ENCODE results near the gene OTX2. TPM values are rescaled to one million over a fixed set of nuclear protein-coding genes. Genes with fewer than 3 reads are reported as not detected.

The OTX2 gene
- total RNA-seq, 1 donor from 2014 or later, result not detected

- Mint-ChIP-seq H3K27me3 (ENCODE audit: insufficient read depth) (peaks cover 80% of the 10 kb centered on the region), H3K4me1 (ENCODE audit: low read depth) (peaks cover 17% of the 10 kb centered on the region), H3K9me3 (peaks cover 8% of the 10 kb centered on the region), H3K27ac (peak overlapping the region; percentile 85), H3K36me3 (ENCODE audit: low read depth) (peaks cover 8% of the 10 kb centered on the region), H3K4me3 (peak overlapping the region; percentile 10)
- intact Hi-C loops (cut with micrococcal nuclease), result loop anchor here (5.0 kb wide), 1 partner anchor 258 kb away; no protein-coding TSS in a partner anchor
- DNase-seq (ENCODE audit: low spot score), result no peak
These were observed 771 bp downstream of the OTX2 start for GRCh38 chr14:56809270-56810146.

DNA sequence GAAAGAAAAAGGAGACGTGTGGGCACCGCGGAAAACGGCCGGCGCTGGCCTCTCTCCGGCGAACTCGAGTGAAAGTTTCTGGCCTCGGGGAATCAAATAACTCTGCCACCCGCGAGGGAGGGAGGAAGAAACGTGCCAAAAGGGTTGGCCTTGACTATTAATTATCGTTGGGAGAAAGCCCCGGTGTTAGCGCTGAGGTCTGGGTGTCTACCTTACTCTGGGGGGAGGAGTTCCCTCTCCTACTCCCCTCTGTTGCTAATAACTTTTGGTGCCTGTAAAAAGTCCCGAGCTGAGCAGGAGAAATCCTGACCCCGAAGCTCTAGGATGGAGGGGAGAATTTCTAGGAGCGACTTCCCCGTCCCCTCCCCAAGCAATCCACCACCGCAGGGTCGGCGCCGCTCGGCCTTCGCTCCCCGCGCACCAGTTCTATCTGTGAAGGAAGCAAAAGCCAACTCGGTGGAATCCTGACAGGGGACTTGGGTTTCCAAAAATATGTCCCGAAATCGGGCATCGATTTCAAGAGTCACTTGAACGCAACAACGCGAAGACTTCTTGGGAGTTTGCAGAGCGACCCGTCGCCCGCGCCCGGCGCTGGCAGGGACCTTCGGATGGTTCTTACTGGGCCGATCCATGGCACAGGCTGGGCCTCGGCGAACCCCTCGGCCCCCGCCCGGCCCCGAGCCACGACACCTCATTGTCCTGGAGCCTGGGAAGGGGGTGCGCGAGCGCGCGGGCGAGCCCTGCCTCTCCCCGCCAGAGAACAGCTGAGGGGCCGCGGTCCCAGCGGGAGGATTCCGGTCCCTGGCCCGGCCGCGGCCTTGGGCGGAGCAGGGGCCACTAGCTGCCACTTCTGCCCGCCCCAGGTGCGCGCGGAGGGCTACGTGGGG lies 1.7 kb downstream of the OTX2 start:
- no peak overlapping the region for H3K4me3 Mint-ChIP-seq
- peaks cover 83% of the 10 kb centered on the region for H3K27me3 Mint-ChIP-seq (ENCODE audit: insufficient read depth)
- H3K9me3 Mint-ChIP-seq, result peaks cover 8% of the 10 kb centered on the region
- no peak for DNase-seq (ENCODE audit: low spot score)
- peaks cover 8% of the 10 kb centered on the region for H3K36me3 Mint-ChIP-seq (ENCODE audit: low read depth)
- intact Hi-C loops (cut with micrococcal nuclease), result no loop called here
- H3K27ac Mint-ChIP-seq, result peak overlapping the region; percentile 71
- peaks cover 17% of the 10 kb centered on the region for H3K4me1 Mint-ChIP-seq (ENCODE audit: low read depth)

GRCh38 chr14:56808110-56808382 lies 2.2 kb downstream of the OTX2 start:
- peaks cover 8% of the 10 kb centered on the region for H3K36me3 Mint-ChIP-seq (ENCODE audit: low read depth)
- H3K4me3 Mint-ChIP-seq, result no peak overlapping the region
- H3K27me3 Mint-ChIP-seq (ENCODE audit: insufficient read depth), result peaks cover 83% of the 10 kb centered on the region
- peaks cover 17% of the 10 kb centered on the region for H3K4me1 Mint-ChIP-seq (ENCODE audit: low read depth)
- no peak for DNase-seq (ENCODE audit: low spot score)
- intact Hi-C loops (cut with micrococcal nuclease), result no loop called here
- H3K27ac Mint-ChIP-seq, result peak overlapping the region; percentile 71
- peaks cover 8% of the 10 kb centered on the region for H3K9me3 Mint-ChIP-seq

DNA sequence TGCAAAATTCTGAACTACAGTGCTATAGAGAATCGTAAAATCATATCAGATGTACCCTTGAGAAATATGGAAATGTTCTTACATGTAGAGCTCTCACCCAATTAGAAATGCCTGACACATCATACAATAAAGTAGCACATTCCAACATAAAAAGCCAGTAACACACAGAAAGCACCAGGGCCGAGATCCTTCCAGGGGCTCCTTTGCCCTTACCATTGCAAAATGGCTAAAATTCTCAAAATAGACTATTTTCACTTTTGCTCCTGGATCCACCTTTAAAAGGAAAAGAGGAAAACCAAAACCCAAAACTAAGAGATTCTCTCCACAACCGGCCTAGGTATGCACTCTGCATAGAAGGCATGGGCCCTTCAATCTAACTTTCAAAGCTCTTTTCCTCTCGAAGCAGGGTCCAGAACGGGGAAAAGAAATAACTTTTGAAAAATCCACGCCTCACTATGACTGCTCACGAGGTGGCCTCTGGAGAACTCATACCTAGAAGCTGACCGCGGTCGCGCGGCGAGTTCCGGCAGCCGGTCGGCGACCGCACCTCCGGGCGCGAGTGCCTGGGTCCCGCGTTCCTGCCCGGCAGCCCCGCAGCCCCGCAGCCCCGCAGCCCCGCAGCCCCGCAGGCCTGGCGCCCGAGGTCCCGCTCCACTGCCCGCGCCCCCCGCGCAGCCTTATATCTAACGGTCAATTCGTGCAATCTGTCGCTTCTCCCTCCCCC lies 2.7 kb downstream of the OTX2 start:
- Mint-ChIP-seq H3K27me3 (ENCODE audit: insufficient read depth) (peaks cover 81% of the 10 kb centered on the region), H3K4me3 (no peak overlapping the region), H3K9me3 (peaks cover 8% of the 10 kb centered on the region), H3K36me3 (ENCODE audit: low read depth) (peaks cover 8% of the 10 kb centered on the region), H3K27ac (peak overlapping the region; percentile 6), H3K4me1 (ENCODE audit: low read depth) (peaks cover 17% of the 10 kb centered on the region)
- intact Hi-C loops (cut with micrococcal nuclease), result no loop called here
- no peak for DNase-seq (ENCODE audit: low spot score)

- Mint-ChIP-seq H3K27ac (no peak overlapping the region), H3K4me3 (no peak overlapping the region), H3K36me3 (ENCODE audit: low read depth) (peaks cover 8% of the 10 kb centered on the region), H3K4me1 (ENCODE audit: low read depth) (peaks cover 17% of the 10 kb centered on the region), H3K9me3 (peaks cover 8% of the 10 kb centered on the region), H3K27me3 (ENCODE audit: insufficient read depth) (peaks cover 84% of the 10 kb centered on the region)
- no peak for DNase-seq (ENCODE audit: low spot score)
- intact Hi-C loops (cut with micrococcal nuclease), result no loop called here
These were observed 3.5 kb downstream of the OTX2 start for GRCh38 chr14:56806760-56807159.

DNA sequence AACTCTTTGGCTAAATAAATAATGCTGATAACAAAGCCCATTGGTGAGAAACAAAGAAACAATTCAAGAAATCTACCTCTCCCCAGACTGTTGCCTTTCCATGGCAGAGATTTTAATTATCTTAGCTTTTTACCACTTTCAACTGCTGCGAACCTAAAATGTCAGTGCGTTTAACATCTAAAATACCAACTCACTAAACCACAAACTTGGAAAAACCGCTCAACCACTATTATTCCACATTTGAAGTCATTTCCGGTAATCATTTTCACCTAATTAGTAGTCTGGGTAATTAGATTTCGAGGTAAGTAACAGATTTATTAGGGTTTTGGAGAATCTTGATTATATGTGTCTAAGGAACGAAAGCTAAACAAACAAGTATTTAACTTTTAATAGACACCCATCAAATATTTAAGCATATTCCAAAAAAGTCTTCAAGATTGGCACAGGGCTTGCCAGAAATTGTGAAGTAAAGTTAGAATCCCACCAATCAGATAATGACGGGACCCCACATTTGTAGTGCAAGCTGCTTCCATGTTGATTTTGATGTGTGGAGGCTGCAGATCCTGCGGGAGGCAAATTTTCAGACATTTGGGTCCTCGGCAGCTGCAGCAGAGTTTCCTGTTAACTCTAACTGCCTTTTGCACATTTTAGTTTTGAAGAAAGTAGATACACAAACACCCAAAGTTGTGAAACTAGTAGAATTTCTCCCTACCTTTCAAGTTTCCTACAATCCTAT lies 4.1 kb downstream of the OTX2 start:
- intact Hi-C loops (cut with micrococcal nuclease), result no loop called here
- peaks cover 8% of the 10 kb centered on the region for H3K36me3 Mint-ChIP-seq (ENCODE audit: low read depth)
- no peak overlapping the region for H3K4me3 Mint-ChIP-seq
- peaks cover 85% of the 10 kb centered on the region for H3K27me3 Mint-ChIP-seq (ENCODE audit: insufficient read depth)
- H3K27ac Mint-ChIP-seq, result no peak overlapping the region
- no peak for DNase-seq (ENCODE audit: low spot score)
- peaks cover 8% of the 10 kb centered on the region for H3K9me3 Mint-ChIP-seq
- peaks cover 17% of the 10 kb centered on the region for H3K4me1 Mint-ChIP-seq (ENCODE audit: low read depth)

DNA sequence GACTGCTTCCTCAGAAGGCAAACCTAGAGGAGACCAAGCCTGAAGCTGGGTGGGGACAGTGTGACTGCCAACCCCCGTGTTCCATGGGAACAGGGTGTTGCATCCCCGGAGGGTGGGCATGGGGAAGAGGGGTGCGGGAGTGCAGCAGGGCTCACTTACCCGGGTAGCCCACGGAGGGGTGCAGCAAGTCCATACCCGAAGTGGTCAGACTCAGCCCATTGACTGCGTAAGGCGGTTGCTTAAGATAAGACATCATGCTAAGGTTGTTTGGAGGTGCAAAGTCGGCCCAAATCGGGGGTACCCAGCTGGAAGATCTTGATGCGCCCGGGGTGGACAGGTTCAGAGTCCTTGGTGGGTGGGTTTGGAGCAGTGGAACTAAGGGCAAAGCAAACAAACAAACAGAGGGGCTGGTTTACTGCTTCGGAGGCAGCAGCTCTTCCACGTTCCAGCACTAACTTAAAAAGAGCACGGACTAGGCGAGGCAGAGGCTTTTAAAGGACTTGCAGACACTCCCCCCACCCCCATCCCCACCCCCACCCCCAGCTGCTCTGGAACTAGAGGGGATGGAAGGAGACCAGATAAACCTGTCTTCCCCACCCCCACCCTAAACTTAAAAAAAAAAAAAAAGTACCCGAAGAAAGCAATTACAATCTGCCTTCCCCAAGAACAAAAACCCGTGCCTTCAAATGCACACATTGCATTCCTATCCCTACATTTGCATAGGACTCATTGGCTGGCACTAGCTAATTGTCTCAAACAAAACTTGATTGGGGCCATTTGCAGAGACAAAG lies 4.9 kb downstream of the OTX2 start:
- intact Hi-C loops (cut with micrococcal nuclease), result no loop called here

GRCh38 chr14:56803816-56804535 lies 6.3 kb downstream of the OTX2 start:
- H3K4me1 Mint-ChIP-seq (ENCODE audit: low read depth), result no peaks in the 10 kb centered on the region
- H3K36me3 Mint-ChIP-seq (ENCODE audit: low read depth), result no peaks in the 10 kb centered on the region
- H3K27ac Mint-ChIP-seq, result no peak overlapping the region
- no peak for DNase-seq (ENCODE audit: low spot score)
- no peaks in the 10 kb centered on the region for H3K9me3 Mint-ChIP-seq
- intact Hi-C loops (cut with micrococcal nuclease), result no loop called here
- peaks cover 86% of the 10 kb centered on the region for H3K27me3 Mint-ChIP-seq (ENCODE audit: insufficient read depth)
- no peak overlapping the region for H3K4me3 Mint-ChIP-seq

More for the DNA sequence above, 4.9 kb downstream of the OTX2 start:
- Mint-ChIP-seq H3K9me3 (peaks cover 8% of the 10 kb centered on the region), H3K27me3 (ENCODE audit: insufficient read depth) (peaks cover 84% of the 10 kb centered on the region), H3K4me3 (no peak overlapping the region), H3K36me3 (ENCODE audit: low read depth) (peaks cover 6% of the 10 kb centered on the region), H3K4me1 (ENCODE audit: low read depth) (peaks cover 9% of the 10 kb centered on the region), H3K27ac (no peak overlapping the region)
- DNase-seq (ENCODE audit: low spot score), result no peak

DNA sequence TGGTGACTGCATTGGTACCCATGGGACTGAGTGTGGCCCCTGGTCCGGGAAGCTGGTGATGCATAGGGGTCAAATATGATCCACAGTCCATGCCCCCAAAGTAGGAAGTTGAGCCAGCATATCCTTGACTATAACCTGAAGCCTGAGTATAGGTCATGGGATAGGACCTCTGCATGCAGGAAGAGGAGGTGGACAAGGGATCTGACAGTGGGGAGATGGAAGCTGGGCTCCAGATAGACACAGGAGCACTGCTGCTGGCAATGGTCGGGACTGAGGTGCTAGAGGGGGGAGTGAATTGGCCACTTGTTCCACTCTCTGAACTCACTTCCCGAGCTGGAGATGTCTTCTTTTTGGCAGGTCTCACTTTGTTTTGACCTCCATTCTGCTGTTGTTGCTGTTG lies 8.4 kb downstream of the OTX2 start:
- H3K9me3 Mint-ChIP-seq, result no peaks in the 10 kb centered on the region
- no peak overlapping the region for H3K27ac Mint-ChIP-seq
- DNase-seq (ENCODE audit: low spot score), result no peak
- H3K27me3 Mint-ChIP-seq (ENCODE audit: insufficient read depth), result peaks cover 81% of the 10 kb centered on the region
- H3K36me3 Mint-ChIP-seq (ENCODE audit: low read depth), result no peaks in the 10 kb centered on the region
- H3K4me1 Mint-ChIP-seq (ENCODE audit: low read depth), result peaks cover 6% of the 10 kb centered on the region
- intact Hi-C loops (cut with micrococcal nuclease), result no loop called here
- no peak overlapping the region for H3K4me3 Mint-ChIP-seq

DNA sequence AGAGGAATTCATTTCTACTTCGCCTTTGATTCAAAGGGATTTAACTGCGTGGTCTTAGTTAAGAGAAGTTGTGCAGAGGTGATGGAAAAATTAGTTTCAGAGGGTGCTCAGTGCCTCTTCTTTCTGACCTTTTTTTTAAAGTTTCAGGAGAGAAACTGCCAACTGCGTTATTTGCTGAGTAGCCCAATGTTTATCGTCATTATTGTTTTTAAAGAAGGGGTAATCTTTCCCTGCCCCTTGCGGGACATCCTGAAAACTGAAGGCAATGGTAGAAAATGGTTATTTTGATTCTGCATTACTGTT lies 11.0 kb downstream of the OTX2 start:
- DNase-seq (ENCODE audit: low spot score), result no peak
- H3K4me1 Mint-ChIP-seq (ENCODE audit: low read depth), result peaks cover 8% of the 10 kb centered on the region
- no peak overlapping the region for H3K4me3 Mint-ChIP-seq
- H3K9me3 Mint-ChIP-seq, result no peaks in the 10 kb centered on the region
- H3K36me3 Mint-ChIP-seq (ENCODE audit: low read depth), result no peaks in the 10 kb centered on the region
- intact Hi-C loops (cut with micrococcal nuclease), result no loop called here
- peaks cover 76% of the 10 kb centered on the region for H3K27me3 Mint-ChIP-seq (ENCODE audit: insufficient read depth)
- H3K27ac Mint-ChIP-seq, result no peak overlapping the region

DNA sequence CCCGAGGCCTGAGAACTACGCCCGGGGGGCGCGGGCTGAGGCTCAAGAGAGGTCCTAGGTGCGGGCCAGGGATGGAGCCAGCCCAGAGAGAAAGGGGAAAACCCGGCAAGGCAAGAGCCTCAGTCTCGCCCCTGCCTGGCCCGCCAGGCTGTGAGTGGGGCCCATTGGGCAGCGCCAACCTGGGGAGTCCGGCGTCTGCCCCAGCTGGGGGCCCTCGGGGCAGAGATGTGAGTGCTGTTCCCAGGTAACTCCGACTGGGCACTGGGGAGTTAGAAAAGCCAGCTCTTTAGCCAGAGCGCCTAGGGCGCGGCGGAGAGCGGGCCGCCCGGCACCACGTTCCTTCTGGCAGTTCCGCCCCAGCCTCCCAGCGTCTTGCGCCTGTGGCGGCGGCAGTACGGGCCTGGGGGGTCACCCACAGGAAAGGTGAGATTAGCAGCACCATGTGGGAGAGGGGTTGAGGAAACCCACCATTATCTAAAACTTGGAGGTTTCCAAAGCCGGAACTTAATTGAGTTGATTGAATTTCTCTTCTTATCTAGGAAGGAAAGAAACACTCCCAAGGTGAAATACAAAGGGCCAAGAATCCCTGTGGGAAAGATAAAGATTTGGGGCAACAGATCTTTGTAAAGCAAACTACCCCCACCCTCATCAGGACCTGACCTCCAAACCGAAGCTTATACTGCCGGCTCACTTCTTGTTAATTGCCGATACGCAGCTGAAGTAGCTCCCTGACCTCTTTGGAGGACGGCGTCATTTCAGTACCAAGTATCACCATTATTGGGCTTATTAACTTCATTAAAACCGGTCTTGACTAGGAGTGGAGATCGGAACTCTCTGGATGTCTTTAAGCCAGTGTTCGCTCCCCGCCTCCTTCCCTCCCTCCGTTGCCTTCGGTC lies 11.6 kb downstream of the OTX2 start:
- H3K36me3 Mint-ChIP-seq (ENCODE audit: low read depth), result no peaks in the 10 kb centered on the region
- H3K4me3 Mint-ChIP-seq, result no peak overlapping the region
- no peaks in the 10 kb centered on the region for H3K9me3 Mint-ChIP-seq
- DNase-seq (ENCODE audit: low spot score), result no peak
- intact Hi-C loops (cut with micrococcal nuclease), result no loop called here
- peaks cover 74% of the 10 kb centered on the region for H3K27me3 Mint-ChIP-seq (ENCODE audit: insufficient read depth)
- H3K27ac Mint-ChIP-seq, result no peak overlapping the region
- peaks cover 8% of the 10 kb centered on the region for H3K4me1 Mint-ChIP-seq (ENCODE audit: low read depth)

Data from activated T-helper 1 cell treated with anti-CD3 and anti-CD28 coated beads, Interleukin-12 subunit alpha, Interleukin-12 subunit beta, Interleukin-2, Interleukin-4 antibody, amounts not matched to agents 30 ng/mL and 10 ng/mL and 1 ng/mL, durations not matched to agents 14 hours and 24 hours and 36 hours (primary cell).